ENCODE data around the gene CDK19. TPM values are rescaled to one million over a fixed set of nuclear protein-coding genes. Genes with fewer than 3 reads are reported as not detected.
A peak's percentile ranks its signal among the peaks of the same experiment; 100 is the strongest.

The CDK19 gene
- total and polyA plus RNA-seq, 2 of the 4 experiments (the other 2 are of a cell fraction): 6.0 to 6.8 TPM

GRCh38 chr6:110665600-110665999 lies 149.7 kb downstream of the CDK19 start:
- H4K91ac ChIP-seq (ENCODE audit: insufficient read depth, low read depth, low read length): peak overlapping the region; percentile 66; the same call in 1 of the 2 replicates
- no peaks in the 10 kb centered on the region for H3K9me3 ChIP-seq (ENCODE audit: control insufficient read depth, insufficient read depth, low read length)
- no peak overlapping the region for H2AFZ ChIP-seq (replicated peaks; ENCODE audit: low read length, poor library complexity)
- peaks cover 0 to 8% of the 10 kb centered on the region in 2 experiments; a peak in 2 of 4 replicates for H3K79me1 ChIP-seq (ENCODE audit: low read depth in 1 of 2, low read length in 2 of 2)
- H2BK20ac ChIP-seq (ENCODE audit: low read depth, low read length): peak overlapping the region; percentile 88
- H3K27me3 ChIP-seq (ENCODE audit: control insufficient read depth, insufficient read depth, low read length): no peaks in the 10 kb centered on the region
- H3K23ac ChIP-seq (ENCODE audit: low read depth, low read length): no peak overlapping the region
- no CpG with 5 or more reads among the region's 7 CpGs for WGBS, 2 experiments (ENCODE audit: extremely low coverage in 2 of 2, insufficient read length in 1 of 2)
- peak overlapping the region; percentile 82 for H3K4ac ChIP-seq (ENCODE audit: low read depth, low read length)
- DNase-seq: no peak
- in situ Hi-C loops (cut with MboI; ENCODE audit: low sequenced_read_pairs) (no loop called here), dilution Hi-C loops (cut with HindIII; ENCODE audit: low sequenced_read_pairs, unreplicated experiment) (no loop called here), intact Hi-C loops (cut with micrococcal nuclease) (no loop called here)
- no peak overlapping the region for H2AK9ac ChIP-seq (replicated peaks; ENCODE audit: low read depth, low read length, poor library complexity)
- H3K4me2 ChIP-seq (ENCODE audit: low read depth, low read length): no peak overlapping the region
- peak overlapping the region; percentile 79 for H3K14ac ChIP-seq (replicated peaks; ENCODE audit: low read depth, low read length)
- ChIA-PET POLR2A (ENCODE audit: unreplicated experiment) (interaction anchor here (0.6 kb wide), 2 partner anchors 13 to 27 kb away, joined by 3 to 6 read pairs; no protein-coding TSS in a partner anchor), CTCF (no interaction called here)
- H2BK5ac ChIP-seq (ENCODE audit: low read depth, low read length, poor library complexity, severe bottlenecking): peak overlapping the region; percentile 90
- H3K56ac ChIP-seq (ENCODE audit: extremely low read depth, insufficient read depth, low read length): no peak overlapping the region
- peak overlapping the region; percentile 95; the same call in 1 of the 2 replicates for H3K18ac ChIP-seq (ENCODE audit: low read depth, low read length)
- H4K5ac ChIP-seq (ENCODE audit: low read depth, low read length): peak overlapping the region; percentile 54; the same call in 1 of the 2 replicates
- TF ChIP-seq RAD21 (IDR thresholded peaks at IDR 0.05; ENCODE audit: low read length) (no peak), RCOR1 (IDR thresholded peaks at IDR 0.05; ENCODE audit: insufficient replicate concordance, low read length) (no peak), ELK1 (IDR thresholded peaks at IDR 0.05; ENCODE audit: borderline replicate concordance, low read depth, low read length) (no peak), BHLHE40 (IDR thresholded peaks at IDR 0.05; ENCODE audit: low read depth, low read length) (no peak), RFX5 (IDR thresholded peaks at IDR 0.05; ENCODE audit: low read depth, low read length) (no peak), POLR2A (IDR thresholded peaks at IDR 0.05; ENCODE audit: low read depth, low read length) (no peak), CHD1 (IDR thresholded peaks at IDR 0.05; ENCODE audit: low read depth, low read length) (no peak), MXI1 (IDR thresholded peaks at IDR 0.05; ENCODE audit: borderline replicate concordance, low read depth, low read length) (no peak), USF2 (IDR thresholded peaks at IDR 0.05; ENCODE audit: low read depth, low read length) (no peak), MAFK (IDR thresholded peaks at IDR 0.05; ENCODE audit: low read depth, low read length) (no peak), SMC3 (IDR thresholded peaks at IDR 0.05; ENCODE audit: low read depth, low read length) (no peak), MAZ (IDR thresholded peaks at IDR 0.05; ENCODE audit: borderline replicate concordance, low read depth, low read length) (no peak)
- TF ChIP-seq, protein P1, sequence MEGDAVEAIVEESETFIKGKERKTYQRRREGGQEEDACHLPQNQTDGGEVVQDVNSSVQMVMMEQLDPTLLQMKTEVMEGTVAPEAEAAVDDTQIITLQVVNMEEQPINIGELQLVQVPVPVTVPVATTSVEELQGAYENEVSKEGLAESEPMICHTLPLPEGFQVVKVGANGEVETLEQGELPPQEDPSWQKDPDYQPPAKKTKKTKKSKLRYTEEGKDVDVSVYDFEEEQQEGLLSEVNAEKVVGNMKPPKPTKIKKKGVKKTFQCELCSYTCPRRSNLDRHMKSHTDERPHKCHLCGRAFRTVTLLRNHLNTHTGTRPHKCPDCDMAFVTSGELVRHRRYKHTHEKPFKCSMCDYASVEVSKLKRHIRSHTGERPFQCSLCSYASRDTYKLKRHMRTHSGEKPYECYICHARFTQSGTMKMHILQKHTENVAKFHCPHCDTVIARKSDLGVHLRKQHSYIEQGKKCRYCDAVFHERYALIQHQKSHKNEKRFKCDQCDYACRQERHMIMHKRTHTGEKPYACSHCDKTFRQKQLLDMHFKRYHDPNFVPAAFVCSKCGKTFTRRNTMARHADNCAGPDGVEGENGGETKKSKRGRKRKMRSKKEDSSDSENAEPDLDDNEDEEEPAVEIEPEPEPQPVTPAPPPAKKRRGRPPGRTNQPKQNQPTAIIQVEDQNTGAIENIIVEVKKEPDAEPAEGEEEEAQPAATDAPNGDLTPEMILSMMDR (conservative IDR thresholded peaks at IDR 0.05; ENCODE audit: low read depth, low read length): no peak
- no peak overlapping the region for H3K4me3 ChIP-seq (ENCODE audit: insufficient read depth, low read depth, low read length)
- H2BK15ac ChIP-seq (ENCODE audit: low read depth, low read length): peak overlapping the region; percentile 80; the same call in 2 of the 3 replicates
- no peaks in the 10 kb centered on the region for H4K20me1 ChIP-seq (ENCODE audit: insufficient read depth, low read length)
- ATAC-seq (ENCODE audit: low read depth): no peak
- no peaks in the 10 kb centered on the region for H3K36me3 ChIP-seq (ENCODE audit: control insufficient read depth, insufficient read depth, low read length)
- peak overlapping the region; percentile 43; the same call in 1 of the 2 replicates for H2AK5ac ChIP-seq (ENCODE audit: low read depth, low read length)
- peaks cover 10% of the 10 kb centered on the region; the same call in 1 of the 2 replicates for H3K9me1 ChIP-seq (ENCODE audit: insufficient read depth, low read length)
- H2BK120ac ChIP-seq (ENCODE audit: low read depth, low read length): peak overlapping the region; percentile 69; the same call in 1 of the 2 replicates
- H3K27ac ChIP-seq (ENCODE audit: insufficient read depth, low read length): peak overlapping the region; percentile 40
- no TSS peak for BruUV-seq (replicated peaks)
- no peak overlapping the region for H3K9ac ChIP-seq (ENCODE audit: low read depth, low read length)
- H4K8ac ChIP-seq (ENCODE audit: low read depth in 2 of 2, low read length in 2 of 2): peak overlapping the region; percentile 71 to 78; a peak in 3 of 4 replicates
- H3K4me1 ChIP-seq (ENCODE audit: control insufficient read depth, insufficient read depth, low read length): peaks cover 10% of the 10 kb centered on the region

Measured in IMR-90 (cell line).